Astrocyte (in vitro differentiated cells and primary cell): Measurements from ENCODE around the gene PNPO. TPM values are rescaled to one million over a fixed set of nuclear protein-coding genes. Genes with fewer than 3 reads are reported as not detected.

ENCODE experiments used
- DNase-seq: peaks from one replicate; pipeline ENCODE4 v3.0.0-alpha.2; 2010; ENCODE audit warnings: low read depth
- FAIRE-seq: peaks from 2 replicates; lab custom pipeline; 2011; peaks lifted over from hg19 to GRCh38; lab: Jason Lieb, UNC
- H2AFZ ChIP-seq: 2 replicates; pipeline ENCODE4 v1.6.0; 2012; ENCODE audit warnings: low read depth, low read length, inconsistent platforms
- H3K27ac ChIP-seq: 2 replicates; pipeline ENCODE4 v1.5.1; 2011; ENCODE audit warnings: low read depth, low read length, inconsistent platforms
- H3K27me3 ChIP-seq: 2 replicates; pipeline ENCODE4 v1.6.0; 2011; ENCODE audit warnings: low read length, inconsistent platforms; ENCODE audit not compliant: insufficient read depth
- H3K36me3 ChIP-seq: 2 replicates; pipeline ENCODE4 v1.5.1; 2011; ENCODE audit warnings: low read length, inconsistent platforms; ENCODE audit not compliant: insufficient read depth
- H3K4me1 ChIP-seq: 2 replicates; pipeline ENCODE4 v1.5.1; 2011; ENCODE audit warnings: low read length, inconsistent platforms; ENCODE audit not compliant: insufficient read depth
- H3K4me2 ChIP-seq: 2 replicates; pipeline ENCODE4 v1.6.0; 2012; ENCODE audit warnings: low read length, inconsistent platforms
- H3K4me3 ChIP-seq: 2 replicates; pipeline ENCODE4 v1.5.1; 2011; ENCODE audit warnings: low read depth, mild to moderate bottlenecking, low read length, inconsistent platforms; ENCODE audit not compliant: insufficient read depth
- H3K79me2 ChIP-seq: 2 replicates; pipeline ENCODE4 v1.6.0; 2012; ENCODE audit warnings: mild to moderate bottlenecking, low read length, inconsistent platforms; ENCODE audit not compliant: insufficient read depth
- H3K9ac ChIP-seq: 2 replicates; pipeline ENCODE4 v1.6.0; 2012; ENCODE audit warnings: mild to moderate bottlenecking, low read length, inconsistent platforms
- H3K9me3 ChIP-seq: 2 replicates; pipeline ENCODE4 v1.5.1; 2012; ENCODE audit warnings: low read depth, mild to moderate bottlenecking, low read length, inconsistent platforms; ENCODE audit not compliant: insufficient read depth
- H4K20me1 ChIP-seq: 2 replicates; pipeline ENCODE4 v1.6.0; 2012; ENCODE audit warnings: low read length, inconsistent platforms; ENCODE audit not compliant: insufficient read depth
- H3K27ac Mint-ChIP-seq: one replicate; pipeline ENCODE4 v1.8.0; 2021; ENCODE audit warnings: mild to moderate bottlenecking, mixed read lengths; ENCODE audit not compliant: unreplicated experiment
- H3K27me3 Mint-ChIP-seq: one replicate; pipeline ENCODE4 v1.8.0; 2021; ENCODE audit warnings: low read depth, mixed read lengths; ENCODE audit not compliant: unreplicated experiment
- H3K36me3 Mint-ChIP-seq: one replicate; pipeline ENCODE4 v1.8.0; 2021; ENCODE audit warnings: low read depth, mixed read lengths; ENCODE audit not compliant: unreplicated experiment
- H3K4me1 Mint-ChIP-seq: one replicate; pipeline ENCODE4 v1.8.0; 2021; ENCODE audit warnings: low read depth, mixed read lengths; ENCODE audit not compliant: unreplicated experiment
- H3K4me3 Mint-ChIP-seq: one replicate; pipeline ENCODE4 v1.8.0; 2021; ENCODE audit warnings: mild to moderate bottlenecking, moderate library complexity, mixed read lengths; ENCODE audit not compliant: unreplicated experiment
- H3K9me3 Mint-ChIP-seq: one replicate; pipeline ENCODE4 v1.8.0; 2021; ENCODE audit warnings: mild to moderate bottlenecking, mixed read lengths; ENCODE audit not compliant: unreplicated experiment
- EZH2 ChIP-seq: IDR thresholded peaks from 2 replicates; pipeline ENCODE4 v1.6.1; 2012; ENCODE audit warnings: mild to moderate bottlenecking, low read length, inconsistent platforms; ENCODE audit not compliant: insufficient read depth
- total RNA-seq: library from RNA; stranded (reverse); gene quantifications from 2 replicates; pipeline ENCODE4 v1.2.1, GENCODE V29; 2021
- TF ChIP-seq, protein P1 (sequence below): IDR thresholded peaks from 2 replicates; pipeline ENCODE4 v1.5.1; 2011; ENCODE audit warnings: low read depth, mild to moderate bottlenecking, inconsistent platforms, low read length, moderate library complexity; ENCODE audit not compliant: insufficient read depth

Gene PNPO
- total RNA-seq, 1 donor from 2014 or later: 12.0 TPM

DNA sequence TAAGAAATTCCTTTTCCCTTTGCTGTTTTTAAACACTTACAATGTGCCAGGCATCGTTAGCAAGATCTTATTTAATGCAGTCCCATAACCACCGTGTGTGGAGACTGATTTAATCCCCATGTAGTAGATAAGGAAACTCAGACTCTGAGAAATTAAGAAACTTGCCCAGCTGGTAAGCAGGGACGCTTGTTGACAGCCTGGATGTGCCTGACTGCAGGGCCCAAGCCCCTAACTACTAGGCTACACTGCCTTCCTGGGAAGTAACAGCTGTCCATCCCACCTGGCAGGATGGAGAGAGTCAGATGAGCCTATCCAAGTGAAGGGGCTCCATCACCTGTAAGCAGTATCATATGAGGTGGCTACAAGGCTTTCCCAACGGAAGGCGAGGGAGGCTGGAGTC, 52.6 kb downstream of the PNPO start:
- TF ChIP-seq, protein P1, sequence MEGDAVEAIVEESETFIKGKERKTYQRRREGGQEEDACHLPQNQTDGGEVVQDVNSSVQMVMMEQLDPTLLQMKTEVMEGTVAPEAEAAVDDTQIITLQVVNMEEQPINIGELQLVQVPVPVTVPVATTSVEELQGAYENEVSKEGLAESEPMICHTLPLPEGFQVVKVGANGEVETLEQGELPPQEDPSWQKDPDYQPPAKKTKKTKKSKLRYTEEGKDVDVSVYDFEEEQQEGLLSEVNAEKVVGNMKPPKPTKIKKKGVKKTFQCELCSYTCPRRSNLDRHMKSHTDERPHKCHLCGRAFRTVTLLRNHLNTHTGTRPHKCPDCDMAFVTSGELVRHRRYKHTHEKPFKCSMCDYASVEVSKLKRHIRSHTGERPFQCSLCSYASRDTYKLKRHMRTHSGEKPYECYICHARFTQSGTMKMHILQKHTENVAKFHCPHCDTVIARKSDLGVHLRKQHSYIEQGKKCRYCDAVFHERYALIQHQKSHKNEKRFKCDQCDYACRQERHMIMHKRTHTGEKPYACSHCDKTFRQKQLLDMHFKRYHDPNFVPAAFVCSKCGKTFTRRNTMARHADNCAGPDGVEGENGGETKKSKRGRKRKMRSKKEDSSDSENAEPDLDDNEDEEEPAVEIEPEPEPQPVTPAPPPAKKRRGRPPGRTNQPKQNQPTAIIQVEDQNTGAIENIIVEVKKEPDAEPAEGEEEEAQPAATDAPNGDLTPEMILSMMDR: no peak
- TF ChIP-seq EZH2: no peak
- Mint-ChIP-seq H3K9me3 (no peaks in the 10 kb centered on the region), H3K4me1 (peaks cover 6% of the 10 kb centered on the region), H3K4me3 (no peak overlapping the region), H3K36me3 (no peaks in the 10 kb centered on the region), H3K27me3 (peaks cover 1% of the 10 kb centered on the region), H3K27ac (peak overlapping the region; percentile 12)
- DNase-seq (no peak), FAIRE-seq (no peak)
- Histone ChIP-seq H3K36me3 (no peaks in the 10 kb centered on the region), H3K4me2 (no peak overlapping the region), H3K27ac (no peak overlapping the region), H3K4me1 (no peaks in the 10 kb centered on the region), H2AFZ (no peak overlapping the region), H4K20me1 (no peaks in the 10 kb centered on the region), H3K27me3 (no peaks in the 10 kb centered on the region), H3K9ac (no peak overlapping the region), H3K79me2 (no peaks in the 10 kb centered on the region), H3K9me3 (no peaks in the 10 kb centered on the region), H3K4me3 (no peak overlapping the region)

DNA sequence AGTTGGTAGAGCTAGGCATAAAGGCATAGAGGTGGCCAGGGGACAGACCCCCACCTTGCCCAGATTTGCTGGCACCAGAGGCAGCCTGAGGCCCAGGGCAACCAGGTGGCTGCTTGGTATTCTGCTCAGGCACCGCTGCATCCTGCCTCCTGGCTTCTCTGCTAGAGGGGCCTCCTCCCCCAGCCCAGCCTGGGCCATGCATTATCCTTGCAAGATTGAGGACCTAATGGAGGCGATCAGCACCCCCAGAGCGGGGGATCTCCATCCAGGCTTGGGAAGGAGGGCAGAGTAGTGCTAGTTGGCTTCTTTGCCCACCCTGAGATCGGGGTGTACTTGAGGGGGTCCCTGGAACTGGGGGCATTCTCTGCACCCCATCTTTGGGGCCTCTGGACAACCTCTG, 53.4 kb downstream of the PNPO start:
- TF ChIP-seq, protein P1: no peak
- H3K36me3 Mint-ChIP-seq: no peaks in the 10 kb centered on the region
- peaks cover 1% of the 10 kb centered on the region for H3K27me3 Mint-ChIP-seq
- no peak overlapping the region for H2AFZ ChIP-seq
- H3K4me2 ChIP-seq: no peak overlapping the region
- H3K27ac Mint-ChIP-seq: no peak overlapping the region
- FAIRE-seq (no peak), DNase-seq (no peak)
- no peaks in the 10 kb centered on the region for H3K4me1 ChIP-seq
- peaks cover 6% of the 10 kb centered on the region for H3K4me1 Mint-ChIP-seq
- H3K27me3 ChIP-seq: no peaks in the 10 kb centered on the region
- H3K9me3 Mint-ChIP-seq: no peaks in the 10 kb centered on the region
- no peak overlapping the region for H3K27ac ChIP-seq
- no peak overlapping the region for H3K4me3 Mint-ChIP-seq
- no peaks in the 10 kb centered on the region for H3K36me3 ChIP-seq
- no peaks in the 10 kb centered on the region for H3K9me3 ChIP-seq
- no peak overlapping the region for H3K9ac ChIP-seq
- H4K20me1 ChIP-seq: no peaks in the 10 kb centered on the region
- no peak overlapping the region for H3K4me3 ChIP-seq
- no peaks in the 10 kb centered on the region for H3K79me2 ChIP-seq

DNA sequence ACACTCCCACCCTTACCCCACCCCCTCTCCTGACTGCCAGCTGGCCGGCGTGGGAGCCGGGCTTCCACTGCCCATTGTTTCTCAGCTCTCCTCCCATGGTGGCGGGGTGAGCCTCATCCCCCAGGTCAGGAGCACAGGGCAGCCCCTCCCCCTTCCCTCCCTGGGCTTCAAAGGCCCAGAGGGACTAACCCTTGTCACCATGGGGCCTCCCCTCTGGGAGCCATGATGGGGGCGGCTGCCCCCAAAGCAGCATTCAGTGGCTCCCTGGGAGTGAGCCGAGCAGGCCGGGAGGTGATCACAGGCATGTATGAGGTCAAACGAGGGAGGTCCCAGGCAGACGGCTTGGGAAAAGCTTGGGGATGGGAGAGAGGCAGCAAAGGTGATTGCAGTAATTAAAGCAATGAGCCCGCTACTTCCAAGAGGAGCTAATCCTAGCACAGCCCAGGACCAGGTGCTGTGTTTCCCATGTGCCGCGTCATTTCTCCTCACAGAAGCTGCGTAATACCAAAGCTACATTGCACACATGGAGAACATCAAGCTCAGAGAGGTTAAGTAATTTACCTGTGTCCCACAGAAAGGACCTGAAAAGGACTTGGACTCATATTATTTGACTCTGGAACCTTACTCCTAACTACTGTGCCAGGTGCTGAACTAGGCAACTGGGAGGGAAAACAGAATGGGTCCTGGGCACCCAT, 54.0 kb downstream of the PNPO start:
- H3K4me1 ChIP-seq: no peaks in the 10 kb centered on the region

More for the DNA sequence above, 54.0 kb downstream of the PNPO start:
- Mint-ChIP-seq H3K27ac (no peak overlapping the region), H3K4me1 (peaks cover 6% of the 10 kb centered on the region), H3K4me3 (no peak overlapping the region), H3K27me3 (peaks cover 1% of the 10 kb centered on the region), H3K36me3 (no peaks in the 10 kb centered on the region), H3K9me3 (no peaks in the 10 kb centered on the region)
- H3K36me3 ChIP-seq: no peaks in the 10 kb centered on the region
- H3K27ac ChIP-seq: no peak overlapping the region
- no peaks in the 10 kb centered on the region for H4K20me1 ChIP-seq
- no peak overlapping the region for H3K9ac ChIP-seq
- H3K27me3 ChIP-seq: no peaks in the 10 kb centered on the region
- no peak overlapping the region for H3K4me3 ChIP-seq
- DNase-seq (no peak), FAIRE-seq (no peak)
- no peaks in the 10 kb centered on the region for H3K79me2 ChIP-seq
- H2AFZ ChIP-seq: no peak overlapping the region
- TF ChIP-seq EZH2: no peak
- TF ChIP-seq, protein P1: no peak
- H3K9me3 ChIP-seq: no peaks in the 10 kb centered on the region
- H3K4me2 ChIP-seq: no peak overlapping the region
